ENCODE measurements around the gene ATP6V1G2.
A peak's percentile ranks its signal among the peaks of the same experiment; 100 is the strongest.

The ATP6V1G2 gene

DNA sequence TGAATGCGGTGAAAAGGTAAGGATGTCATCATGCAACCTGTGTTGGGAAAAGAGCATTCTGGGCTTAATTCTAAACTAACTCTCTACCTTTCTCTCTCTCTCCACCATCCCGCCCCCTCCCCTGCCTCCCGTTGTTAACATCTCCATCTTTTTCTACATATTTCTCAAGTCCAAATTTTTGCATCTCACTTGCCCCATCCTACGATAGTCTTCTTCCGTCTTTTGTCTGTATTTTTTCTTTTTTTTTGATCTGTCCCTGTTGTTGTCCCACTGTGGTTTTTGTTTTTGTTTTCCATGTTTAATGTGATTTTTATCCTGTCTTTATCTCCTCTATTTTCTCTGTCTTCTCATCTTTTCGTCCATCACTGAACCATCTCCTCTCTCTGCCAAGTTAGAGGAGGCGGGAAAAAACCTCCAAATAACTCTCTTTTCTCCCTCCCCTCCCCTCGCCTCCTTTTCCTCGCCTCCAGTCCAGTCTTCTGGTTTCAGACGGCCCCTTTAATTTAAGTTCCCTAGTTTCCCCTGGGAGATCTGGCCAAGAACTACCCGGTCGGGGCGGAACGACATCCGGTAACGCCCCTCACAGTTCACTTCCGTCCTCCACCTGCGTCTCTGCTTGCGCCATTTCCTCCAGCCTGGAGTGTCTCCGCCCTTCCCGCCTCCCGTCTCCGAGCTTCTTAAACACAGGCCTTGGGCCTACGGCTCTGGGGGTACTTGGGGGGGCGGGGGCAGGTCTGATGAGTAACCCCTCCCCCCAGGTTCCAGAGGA is 734 bp upstream of the ATP6V1G2 start, which contains the start of gene NFKBIL1:
Gene NFKBIL1 (plus strand): TSS at position 651 of the 769 bp plus-strand sequence. CDS start 87 bp downstream, at position 738.
- peak; percentile 99 for DNase-seq

DNA sequence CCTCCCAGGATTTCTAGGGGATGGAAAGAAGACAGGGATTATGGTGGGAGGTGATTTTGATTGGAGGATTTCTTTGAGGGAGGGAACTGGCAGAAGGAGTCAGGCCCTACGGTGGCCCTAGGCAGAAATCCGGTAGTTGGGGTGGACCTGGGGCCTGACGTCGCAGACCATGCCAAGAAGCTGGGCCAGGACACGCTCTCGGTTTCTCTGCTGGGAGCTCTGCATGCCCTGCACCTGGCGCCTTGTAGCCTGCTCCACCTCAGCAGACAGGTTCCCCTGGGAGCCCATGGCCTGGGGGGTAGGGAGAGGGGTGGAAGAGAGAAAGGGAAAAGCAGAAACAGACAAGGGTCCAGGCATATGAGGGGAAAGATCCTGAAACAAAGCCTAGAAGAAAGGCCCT is 1.1 kb downstream of the ATP6V1G2 start:
- DNase-seq: no peak

DNA sequence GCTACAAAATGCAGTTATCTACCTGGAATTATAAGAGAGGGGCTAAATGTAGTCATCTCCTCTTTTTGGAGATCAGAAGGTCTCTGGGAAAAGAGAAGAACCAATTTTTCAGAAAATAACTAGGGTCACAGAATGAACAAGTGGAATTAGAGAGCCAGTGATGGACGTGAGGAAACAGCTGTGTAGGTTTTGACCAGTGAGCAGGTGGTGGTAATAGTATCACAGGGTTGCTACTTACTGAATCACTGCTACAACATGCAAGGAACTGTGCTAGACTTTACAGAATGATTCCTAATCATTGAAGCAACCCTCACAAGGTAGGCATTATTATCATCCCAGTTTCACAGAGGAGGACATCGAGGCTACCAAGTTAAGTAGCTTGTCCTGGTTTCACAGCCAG is 1.7 kb downstream of the ATP6V1G2 start:
- no peak for DNase-seq

DNA sequence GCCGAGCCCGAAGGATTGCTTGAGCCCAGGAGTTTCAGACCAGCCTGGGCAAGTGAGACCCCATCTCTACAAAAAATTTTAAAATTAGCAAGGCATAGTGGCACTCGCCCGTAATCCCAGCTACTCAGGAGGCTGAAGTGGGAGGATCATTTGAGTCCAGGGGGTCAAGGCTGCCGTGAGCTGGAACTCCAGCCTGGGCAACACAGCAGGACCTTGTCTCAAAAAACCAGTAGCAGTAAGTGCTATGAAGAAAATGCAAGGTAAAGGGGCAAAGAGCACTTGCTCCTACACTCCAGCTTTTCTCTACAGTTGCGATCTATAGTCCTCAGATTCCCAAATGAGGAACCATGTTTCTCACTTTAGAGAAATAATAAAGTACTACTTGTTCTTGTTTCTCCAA is 2.8 kb downstream of the ATP6V1G2 start:
- no peak for DNase-seq

DNA sequence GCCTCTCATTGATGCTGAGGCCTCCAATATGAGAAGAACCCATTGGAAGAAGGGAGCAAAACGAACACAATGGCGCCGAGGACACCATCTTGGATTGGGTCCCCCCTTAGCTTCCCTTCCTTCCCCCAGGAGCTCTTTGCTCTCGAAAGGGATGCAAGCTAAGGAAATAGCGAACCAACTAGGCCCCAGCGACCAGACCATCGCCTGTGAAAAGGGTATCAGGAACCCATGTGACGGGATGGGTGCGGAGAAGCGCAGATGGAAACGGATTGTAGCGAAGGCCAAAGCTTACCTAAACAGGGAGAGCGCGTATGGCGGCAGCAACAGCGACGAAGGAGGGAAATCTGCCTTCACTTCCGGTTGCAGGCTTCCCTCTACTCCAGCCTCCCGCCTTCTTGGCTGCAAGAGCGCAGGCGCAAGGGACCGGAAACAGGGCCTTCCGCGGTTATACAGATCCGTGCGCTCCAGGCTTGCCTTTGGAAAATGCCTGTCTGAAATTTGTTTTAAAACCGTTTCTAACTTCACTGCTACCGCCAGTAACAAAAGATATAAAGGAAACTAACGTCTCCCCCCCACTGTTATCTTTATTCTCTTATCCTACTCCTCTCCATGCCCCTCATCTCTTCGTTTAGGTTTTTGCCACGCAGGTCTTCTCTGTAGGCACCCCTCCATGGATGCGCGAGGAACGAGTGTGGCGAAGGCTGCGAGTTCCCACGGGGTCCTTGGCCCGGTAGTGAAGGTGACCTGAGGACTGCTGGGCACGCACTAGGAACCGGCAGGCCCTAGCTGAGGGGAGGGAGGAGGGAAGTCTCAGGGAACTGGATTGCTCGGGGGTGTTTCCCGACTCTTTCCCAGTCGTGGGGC is 4.5 kb downstream of the ATP6V1G2 start, which contains the start of gene DDX39B:
Gene DDX39B (minus strand): TSS at position 346 of the 864 bp plus-strand sequence. CDS start 1,471 bp downstream, outside the sequence.
- peak; percentile 98 for DNase-seq

DNA sequence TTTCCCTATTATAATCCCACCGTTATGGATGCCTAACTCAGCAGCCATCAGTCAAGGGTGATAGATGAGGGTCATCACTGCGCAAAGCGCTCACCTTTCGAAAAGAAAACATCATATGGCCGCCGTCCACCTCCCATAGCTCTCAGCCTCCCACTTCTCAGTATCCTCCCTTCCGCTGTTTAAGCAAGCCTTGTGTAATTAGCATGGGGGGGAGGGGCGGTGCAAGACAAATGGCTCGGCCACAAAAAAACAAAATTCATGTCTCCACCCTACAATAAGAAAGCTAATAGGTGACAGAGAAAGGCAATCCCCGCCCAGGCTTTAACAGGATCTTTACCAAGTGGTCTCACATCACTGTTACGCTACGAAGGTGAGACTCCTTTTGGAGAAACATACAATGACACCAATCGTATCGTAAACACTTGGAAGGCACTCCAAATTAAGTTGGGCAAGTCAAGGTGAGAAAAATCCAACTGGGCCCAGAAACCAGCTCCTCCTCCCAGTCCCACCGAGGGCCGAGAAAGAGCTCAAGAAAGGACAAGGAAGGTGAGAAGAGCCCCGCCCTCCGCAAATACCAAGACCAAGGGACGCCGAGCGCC is 5.2 kb downstream of the ATP6V1G2 start:
- peak; percentile 72 for DNase-seq

DNA sequence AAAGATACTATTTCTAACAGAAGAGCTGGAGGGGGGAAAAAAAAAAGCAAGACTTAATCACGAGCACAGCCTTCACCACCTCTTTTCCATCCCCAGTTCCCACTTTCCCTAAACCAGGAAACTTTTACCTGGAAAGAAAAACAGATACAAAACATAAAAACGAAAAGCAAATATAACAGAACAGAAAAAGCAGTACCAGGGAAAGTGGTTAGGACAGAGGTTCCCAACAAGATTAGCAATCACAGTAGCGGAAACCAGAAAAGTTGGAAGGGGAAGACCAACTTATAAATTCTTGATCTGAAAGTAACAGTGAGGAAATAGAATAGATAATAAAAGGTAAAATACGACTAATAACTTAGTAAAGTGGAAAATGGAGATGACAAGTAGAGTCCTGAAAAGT is 5.8 kb downstream of the ATP6V1G2 start:
- DNase-seq: no peak

DNA sequence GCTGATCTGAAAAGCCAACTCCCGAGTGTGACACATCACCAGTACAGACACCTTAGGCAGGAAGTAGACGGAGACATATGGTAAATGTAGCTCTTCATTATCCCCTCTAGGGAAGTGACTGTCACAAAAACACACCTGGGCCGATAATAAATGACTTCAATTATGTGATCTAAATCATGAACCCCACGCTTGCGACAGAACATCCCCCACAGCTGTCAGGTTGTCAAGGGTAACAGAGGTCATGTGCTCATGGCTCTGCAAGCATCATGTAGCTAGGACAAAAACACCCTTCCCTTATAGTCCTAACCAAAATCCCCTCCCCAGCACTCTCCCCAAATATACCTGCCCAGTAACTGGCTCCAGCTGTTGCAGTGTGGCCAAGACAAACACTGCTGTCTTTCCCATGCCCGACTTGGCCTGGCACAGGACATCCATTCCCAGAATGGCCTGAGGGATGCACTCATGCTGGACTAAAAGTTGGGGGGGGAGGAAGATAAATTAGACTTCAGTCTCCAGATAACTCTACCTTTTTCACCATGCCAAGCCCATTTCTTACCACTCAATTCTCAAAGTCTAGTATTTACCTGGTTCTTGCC is 7.5 kb downstream of the ATP6V1G2 start:
- DNase-seq: no peak

DNA sequence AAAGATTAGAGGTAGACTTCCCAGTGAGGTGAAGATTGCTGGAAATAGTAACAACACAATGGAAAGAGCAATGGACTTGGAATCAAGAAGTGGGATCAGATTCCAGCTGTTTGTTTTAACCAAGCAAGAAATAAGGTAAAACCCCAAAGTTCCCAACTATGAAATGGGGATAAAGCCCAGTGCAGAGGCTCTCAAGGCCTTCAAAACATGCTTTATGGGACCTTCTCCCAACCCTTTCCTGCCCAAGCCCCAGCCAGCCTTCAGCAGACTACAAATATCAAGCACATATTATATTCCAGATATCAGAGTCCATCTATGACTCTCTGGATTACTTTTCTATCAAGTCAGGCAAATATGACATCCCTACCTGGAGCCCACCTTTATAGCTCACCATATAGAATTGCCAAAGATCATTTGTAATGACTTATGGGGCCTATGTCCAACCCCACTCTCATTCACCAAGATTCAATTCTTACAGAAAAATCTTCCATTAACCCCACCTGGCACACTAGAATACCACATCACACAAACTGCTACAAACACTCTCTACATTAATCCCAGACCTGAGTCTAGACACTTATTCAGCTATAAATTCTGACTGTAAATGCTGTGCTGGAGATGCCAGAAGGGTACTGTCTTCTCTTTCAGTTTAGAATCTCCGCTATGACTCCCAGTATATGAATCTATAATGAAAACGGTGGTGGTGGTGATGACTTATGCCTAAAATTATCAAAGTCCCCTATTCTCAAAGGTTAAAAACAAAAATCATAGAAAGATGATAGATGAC is 10.7 kb downstream of the ATP6V1G2 start:
- no peak for DNase-seq

DNA sequence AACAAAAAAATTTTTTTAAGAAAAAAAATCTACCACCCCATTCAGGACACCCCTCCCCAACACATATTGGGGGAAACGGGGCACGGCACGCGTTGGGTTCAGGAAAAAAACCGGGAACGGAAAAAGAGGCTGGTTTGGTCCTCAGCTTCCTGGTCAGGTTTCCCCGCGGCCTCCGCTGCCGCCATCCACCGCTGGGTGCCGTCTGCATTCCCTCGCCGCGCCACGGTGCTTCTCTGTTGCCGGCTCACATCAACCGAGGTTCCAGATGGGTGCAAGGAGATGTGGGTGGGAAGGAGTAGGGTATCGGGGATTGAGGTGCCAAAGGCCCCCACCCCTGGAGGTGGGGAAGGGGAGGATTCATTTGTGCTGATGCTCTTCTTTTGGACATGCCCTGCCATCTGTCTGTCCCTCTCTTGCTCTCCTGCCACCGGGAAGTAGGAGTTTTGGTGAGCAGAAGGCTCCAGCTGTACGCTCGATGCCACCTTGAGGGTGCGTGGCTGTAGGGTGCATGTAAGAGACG is 11.8 kb downstream of the ATP6V1G2 start:
- no peak for DNase-seq

DNA sequence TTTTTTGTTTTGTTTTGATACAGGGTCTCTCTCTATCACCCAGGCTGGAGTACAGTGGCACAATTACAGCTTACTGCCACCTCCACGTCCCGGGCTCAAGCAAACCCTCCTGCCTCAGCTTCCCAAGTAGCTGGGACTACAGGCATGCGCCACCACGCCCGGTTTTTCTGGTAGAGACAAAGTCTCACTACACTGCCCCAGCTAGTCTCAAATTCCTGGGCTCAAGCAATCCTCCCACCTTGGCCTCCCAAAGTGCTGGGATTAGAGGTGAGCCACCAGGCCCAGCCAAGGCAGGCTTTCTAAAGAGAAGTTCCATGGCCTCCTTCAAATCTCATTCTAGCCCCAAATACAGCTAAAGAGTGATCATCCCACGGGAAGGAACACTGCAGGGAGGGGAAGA is 12.4 kb downstream of the ATP6V1G2 start:
- DNase-seq: no peak

DNA sequence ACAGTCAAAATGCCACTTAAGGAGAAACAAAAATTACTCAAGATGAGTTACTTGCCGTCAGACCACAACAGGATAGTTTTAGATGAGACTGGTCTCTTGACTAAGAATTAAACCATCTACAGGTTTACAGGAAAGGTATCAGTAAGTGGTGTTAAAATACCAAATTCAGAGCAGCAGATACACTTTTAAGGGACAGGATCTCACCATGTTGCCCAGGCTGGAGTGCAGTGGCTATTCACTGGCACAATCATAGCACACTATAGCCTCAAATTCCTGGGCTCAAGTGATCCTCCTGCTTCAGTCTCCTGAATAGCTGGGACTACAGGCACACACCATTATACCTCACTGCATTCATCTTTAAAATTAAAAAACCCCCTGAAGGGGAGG is 13.0 kb downstream of the ATP6V1G2 start:
- no peak for DNase-seq

DNA sequence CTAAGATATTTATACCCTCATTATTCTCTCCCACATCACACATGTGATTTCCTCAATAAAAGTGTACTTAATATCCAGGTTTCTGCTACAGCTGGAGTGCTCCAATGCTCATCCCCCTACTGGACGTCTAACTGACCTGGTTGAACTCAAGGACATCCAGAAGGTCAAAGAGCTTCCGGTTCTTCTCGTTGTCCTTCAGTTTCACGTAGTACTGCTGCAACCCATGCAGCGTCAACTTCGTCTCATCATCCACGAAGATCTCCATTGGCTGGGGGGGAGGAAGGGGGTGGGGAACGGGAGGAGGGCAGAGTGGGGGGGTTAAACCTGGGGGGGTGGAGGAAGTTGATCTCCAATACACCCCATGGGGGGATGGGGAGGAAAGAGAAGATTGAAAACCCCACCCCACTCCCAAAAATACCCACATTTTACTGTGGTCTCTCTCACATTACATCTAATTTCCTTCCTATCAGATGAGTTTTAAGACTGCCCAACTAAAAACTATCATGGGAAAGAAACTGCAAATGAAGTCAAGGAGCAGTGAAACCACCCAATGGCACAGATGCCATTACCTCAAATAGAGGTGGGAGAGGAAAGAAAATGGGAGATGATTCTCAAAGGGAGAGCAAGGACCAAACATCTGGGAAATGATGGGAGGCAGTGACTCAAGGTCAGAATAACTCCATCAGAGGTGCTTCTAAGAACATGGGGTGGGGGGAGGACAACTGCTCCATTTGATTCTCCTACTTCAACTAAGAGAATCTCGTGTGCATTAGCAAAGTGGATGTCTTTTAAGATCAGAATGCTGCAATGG is 13.6 kb downstream of the ATP6V1G2 start:
- no peak for DNase-seq

DNA sequence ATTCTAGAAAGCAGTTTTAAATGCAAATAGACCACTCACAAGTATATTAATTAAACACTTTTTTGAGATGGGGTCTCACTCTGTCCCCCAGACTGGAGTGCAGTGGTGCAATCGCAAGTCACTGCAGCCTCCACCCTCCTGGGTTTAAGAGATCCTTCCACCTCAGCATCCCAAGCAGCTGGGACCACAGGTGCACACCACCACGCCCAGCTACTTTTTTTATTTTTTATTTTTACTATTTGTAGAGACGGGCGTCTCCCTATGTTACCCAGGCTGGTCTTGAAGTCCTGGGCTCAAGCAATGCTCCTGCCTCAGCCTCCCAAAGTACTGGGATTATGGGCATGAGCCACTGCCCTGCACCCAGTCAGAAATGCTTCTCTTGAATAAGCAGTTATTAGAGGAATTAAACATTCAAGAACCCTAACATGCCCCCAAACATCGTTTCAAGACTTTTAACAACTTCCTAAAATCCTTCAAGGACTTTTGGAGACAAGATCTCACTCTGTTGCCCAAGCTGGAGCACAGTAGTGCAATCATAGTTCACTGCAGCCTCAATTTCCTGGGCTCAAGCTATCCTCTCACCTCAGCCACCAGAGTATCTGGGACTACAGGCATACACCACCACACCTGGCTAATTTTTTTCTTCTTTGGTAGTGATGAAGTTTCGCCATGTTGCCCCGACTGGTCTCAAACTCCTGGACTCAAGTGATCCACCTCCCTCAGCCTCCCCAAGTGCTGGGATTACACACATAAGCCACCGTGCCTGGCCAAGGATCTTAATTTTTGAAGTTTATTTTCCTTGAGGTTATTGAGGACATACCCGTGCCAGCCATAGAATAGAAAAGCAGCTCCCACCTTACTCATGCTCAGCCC is 14.4 kb downstream of the ATP6V1G2 start:
- no peak for DNase-seq

DNA sequence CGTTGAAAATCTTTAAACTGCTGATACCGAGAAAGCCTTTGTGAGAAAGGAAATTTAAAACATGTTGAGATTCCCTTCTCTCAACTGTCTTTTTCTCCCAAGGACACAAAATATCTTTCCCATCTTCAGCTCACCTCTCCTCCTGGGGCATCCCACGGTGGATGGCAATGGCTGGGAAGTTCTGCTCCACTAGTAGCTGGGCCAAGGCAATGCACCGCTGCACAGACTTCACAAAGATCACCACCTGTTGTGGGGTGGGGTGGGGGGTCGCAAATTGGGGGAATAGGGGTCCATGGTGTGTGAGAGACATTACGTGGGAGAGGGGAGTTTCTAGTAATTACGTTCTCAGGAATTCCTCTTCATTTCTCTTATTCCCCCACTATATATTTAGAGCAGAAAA is 15.2 kb downstream of the ATP6V1G2 start:
- DNase-seq: no peak

DNA sequence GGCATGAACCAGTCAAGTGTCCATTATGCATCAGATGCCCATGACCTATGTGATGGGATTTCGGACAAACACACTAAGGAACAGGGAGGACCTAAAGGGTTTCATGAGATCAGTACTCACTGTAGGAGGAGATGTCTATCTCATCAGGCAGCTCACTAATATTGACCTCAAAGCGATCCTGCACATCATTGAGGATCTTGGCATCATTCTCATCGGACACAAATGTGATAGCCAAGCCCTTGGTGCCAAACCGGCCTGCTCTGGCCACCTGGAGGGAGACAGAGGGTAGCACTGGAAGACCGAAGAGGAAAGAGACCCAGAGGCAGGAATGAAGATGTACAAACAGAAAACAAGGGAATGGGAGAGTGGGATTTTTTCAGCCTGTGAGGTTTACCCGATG is 15.7 kb downstream of the ATP6V1G2 start:
- no peak for DNase-seq

DNA sequence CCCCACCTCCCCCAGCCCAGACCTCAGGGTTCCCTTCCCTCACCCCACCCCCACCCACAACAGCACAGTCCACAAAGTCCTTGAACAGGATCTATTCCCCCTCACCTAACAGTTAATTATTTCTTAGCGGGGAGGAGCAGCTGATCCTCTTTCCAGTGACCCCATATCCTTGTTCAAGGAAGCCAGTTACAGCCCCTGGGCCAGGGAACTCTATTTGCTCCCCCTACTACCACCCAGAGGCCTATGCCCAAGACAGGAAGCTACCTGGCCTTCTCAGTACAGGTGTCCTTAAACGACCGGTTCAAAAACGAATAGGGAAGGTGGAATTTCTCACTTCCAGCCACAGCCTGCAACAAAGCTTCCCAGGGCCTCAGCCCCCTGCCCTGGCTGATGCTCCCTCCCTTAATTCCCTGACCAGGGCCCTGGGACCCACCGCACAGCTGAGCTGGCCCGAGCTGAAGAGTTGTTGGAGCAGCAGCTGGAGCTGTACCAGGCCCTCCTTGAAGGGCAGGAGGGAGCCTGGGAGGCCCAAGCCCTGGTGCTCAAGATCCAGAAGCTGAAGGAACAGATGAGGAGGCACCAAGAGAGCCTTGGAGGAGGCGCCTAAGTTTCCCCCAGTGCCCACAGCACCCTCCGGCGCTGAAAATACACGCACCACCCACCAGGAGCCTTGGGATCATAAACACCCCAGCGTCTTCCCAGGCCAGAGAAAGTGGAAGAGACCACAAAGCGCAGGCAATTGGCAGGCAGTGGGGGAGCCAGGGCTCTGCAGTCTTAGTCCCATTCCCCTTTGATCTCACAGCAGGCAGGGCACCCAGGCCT is 16.9 kb downstream of the ATP6V1G2 start:
- no peak for DNase-seq

DNA sequence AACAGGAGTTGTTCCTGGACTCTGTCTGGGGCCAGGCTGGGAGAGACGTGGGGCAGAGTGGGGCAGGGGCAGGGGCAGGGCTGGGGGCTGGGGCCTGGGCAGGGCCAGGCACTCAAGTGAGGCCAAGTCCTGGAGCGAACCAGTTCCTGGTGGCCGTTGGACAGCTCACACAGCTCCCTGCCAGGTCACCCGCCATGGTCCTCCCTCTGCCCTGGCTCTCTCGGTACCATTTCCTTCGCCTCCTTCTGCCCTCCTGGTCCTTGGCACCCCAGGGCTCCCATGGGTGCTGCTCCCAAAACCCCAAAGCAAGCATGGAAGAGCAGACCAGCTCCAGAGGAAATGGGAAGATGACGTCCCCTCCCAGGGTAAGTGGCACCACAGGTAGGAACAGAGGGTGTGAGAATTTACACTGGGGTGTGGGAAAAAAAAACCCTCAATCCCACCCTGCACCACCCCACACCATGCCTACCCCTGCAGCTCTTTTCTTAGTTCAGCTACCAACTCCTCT is 17.5 kb downstream of the ATP6V1G2 start, which contains the start of gene MCCD1:
Gene MCCD1 (plus strand): TSS at position 142 of the 508 bp plus-strand sequence. CDS start 53 bp downstream, at position 195.
- no peak for DNase-seq

DNA sequence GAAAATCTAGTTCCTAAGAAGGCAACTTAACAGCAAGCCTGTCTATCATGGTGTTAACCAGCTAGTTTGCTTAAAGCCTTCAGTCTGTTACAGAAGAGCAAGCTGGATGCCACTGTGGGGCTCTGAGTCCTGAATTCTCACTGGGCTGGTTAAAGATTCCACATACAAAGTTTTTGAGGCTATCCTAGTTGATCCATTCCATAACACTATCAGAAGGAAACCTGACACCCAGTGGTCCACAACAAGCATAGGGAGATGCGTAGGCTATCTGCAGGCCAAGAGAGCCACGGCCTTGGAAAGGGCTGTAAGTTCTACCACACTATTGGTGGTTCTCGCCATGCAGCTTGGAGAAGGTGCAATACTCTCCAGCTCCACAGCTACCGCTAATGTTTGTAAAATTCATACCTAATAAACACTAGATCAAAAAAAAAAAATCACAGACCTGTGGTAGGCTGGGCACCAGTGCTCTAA is 18.1 kb downstream of the ATP6V1G2 start:
- no peak for DNase-seq
